Measurements from ENCODE around the gene BLNK.
"Not testable (repeated sequence)": the region's sequence is repeated elsewhere in the genome, so short reads cannot be mapped to it uniquely, and the experiment has no call there.

BLNK gene

GRCh38 chr10:96271016-96271815 lies at the start of gene BLNK:
BLNK (minus strand) TSS chr10:96271569; CDS start chr10:96271398, 171 bp downstream.
- DNase-seq = no peak

DNA sequence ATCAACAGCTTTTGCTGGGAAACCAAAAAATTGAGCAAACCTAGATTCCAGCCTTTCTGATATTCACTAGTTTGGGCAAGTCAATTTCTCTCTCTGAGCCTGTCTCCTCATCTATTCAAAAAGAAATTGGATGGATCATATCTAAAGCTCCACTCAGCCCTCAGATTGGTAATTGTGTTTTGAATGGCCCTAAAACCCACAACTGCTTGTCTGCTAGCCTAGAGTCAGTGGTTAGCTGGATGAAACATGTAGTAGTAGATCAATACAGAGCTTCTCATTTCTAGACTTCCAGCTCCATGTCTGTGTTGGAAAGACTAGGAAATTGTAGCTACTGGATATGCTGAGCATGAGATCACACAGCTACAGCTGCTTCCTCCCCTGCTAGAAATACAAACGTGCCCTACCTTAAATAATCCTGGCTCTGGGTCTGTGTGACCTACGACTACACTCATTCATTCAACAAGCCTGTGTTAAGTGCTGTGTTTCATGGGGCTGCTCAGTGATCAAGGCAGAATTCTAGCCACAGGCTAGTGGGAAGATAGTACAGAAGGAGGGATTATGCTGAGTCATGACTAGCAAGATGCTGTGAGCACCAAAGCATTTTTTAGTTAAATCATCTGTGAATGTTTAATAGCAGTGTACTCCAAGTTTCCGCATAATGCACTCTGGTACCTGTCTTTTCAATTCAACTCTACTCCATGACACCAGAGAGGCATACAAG lies 48.5 kb upstream of the BLNK start:
- no peak for DNase-seq

DNA sequence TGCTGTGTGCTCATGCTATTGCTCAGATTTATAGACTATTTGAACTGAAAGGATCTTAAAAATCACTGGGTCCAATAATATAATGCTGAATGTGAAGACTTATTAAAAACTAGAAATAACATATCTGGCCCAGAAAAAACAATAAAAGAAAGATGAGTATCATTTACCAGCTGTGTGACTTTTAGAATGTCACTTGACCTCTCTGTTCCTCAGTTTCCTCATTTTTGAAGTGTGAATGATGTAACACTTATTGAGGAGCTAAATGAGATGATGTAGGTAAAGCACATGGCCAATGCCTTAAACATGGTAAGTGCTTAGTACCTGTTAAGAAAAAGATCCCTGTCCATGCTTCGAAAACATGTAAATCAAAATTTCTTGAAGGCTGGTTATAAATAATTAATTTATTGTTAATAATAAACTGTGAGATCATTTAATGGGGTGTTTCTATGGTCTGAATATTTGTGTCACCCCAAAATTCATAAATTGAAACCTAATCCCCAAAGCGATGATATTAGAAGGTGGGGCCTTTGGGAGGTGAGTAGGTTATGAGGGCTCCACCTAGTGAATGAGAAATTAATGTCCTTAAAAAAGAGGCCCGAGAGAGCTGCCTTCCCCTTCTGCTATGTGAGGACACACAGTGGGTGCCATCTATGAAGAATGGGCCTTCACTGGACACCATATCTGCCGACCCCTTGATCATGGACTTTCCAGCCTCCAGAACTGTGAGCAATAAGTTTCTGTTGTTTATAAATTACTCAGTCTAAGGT lies 45.9 kb upstream of the BLNK start:
- no peak for DNase-seq

- DNase-seq = no peak
Measured at GRCh38 chr10:96313344-96313743, 42.0 kb upstream of the BLNK start.

DNA sequence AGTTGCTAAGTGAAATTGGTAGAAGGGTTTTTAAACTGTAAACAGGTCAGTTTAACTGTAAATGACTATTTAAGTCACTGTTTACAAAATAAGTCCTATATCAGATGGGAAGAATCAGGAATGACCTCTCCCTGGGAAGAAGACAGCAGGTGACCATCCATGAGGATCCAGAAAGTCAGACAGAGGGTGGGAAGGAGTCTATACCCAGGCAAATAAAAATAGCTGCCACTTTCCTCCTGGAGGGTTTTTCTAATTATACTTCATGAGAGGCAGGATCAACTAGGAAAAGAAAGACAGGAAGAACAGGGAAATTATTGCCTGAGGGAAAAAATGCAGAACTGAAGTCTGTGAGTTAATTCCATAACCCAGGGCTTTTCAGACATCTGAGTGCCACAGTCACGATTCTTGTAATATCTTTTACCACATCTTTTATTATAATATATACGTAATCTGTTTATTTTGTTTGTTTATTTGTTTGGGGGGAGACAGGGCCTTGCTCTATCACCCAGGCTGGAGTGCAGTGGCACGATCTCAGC lies 39.9 kb upstream of the BLNK start:
- DNase-seq = no peak

DNA sequence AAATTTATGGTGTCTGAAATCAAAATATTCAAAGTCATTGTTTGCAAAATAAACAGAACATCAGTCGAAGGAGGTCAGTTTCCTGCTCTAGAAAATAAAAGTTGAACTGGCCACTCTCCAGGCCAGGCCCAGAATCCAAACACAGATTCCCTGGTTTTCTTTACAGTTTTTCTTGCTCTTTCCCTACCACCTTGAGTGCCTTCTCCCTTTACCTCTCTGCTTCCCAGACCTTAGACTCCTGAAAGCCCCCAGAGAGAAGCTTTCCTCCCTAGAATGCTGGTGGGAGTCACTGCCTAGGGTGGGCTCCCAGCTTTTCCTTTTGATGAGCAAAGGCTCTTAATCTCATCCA lies 38.9 kb upstream of the BLNK start:
- DNase-seq = no peak

GRCh38 chr10:96309628-96310320 lies 38.4 kb upstream of the BLNK start:
- DNase-seq = no peak

- not testable (repeated sequence) for DNase-seq
Measured at GRCh38 chr10:96308854-96309253, 37.5 kb upstream of the BLNK start.

DNA sequence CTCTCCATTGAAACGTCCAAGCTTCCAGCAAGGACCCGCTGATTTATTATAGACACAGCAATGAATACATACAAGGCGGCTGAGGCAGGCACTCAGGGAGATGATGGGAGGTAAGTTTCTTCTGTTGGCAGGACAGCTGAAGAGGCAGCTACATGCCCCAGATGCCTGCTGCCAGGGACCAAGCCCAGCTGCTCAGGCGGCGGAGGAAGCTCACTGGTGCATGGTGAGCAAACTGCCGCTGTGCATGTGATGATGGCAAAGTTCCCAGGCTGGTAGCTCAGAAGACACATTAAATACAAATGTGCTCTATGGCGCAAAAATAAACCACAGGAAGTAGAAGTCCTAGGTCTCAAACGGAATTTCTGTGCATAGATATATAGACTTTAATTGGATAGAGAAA lies 35.1 kb upstream of the BLNK start:
- DNase-seq = no peak

- no peak for DNase-seq
Measured at GRCh38 chr10:96305019-96305418, 33.6 kb upstream of the BLNK start.

GRCh38 chr10:96304230-96304629 lies 32.9 kb upstream of the BLNK start, which contains the start of gene DNTT:
DNTT (plus strand) TSS chr10:96304434; CDS start chr10:96304498, 64 bp downstream.
- no peak for DNase-seq

DNA sequence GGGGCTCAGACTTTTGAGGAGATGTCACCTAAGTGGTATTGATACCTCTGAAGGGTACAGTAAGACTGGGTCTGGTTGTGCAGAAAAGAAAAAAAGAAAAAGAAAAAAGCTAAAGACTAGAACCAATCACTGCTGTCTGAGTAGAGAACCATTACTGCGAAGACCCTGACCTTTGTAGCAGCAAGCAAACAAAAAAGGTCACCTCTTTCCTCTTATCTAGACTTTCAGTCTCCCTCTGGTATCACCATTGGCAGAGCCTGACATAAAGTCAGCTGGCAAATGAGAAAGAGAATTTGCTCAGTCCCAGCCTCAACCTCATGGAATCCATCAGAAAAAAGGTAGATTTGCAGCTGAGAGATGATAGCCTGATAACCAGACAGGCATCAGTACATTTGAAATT lies 30.2 kb upstream of the BLNK start:
- DNase-seq = no peak

DNA sequence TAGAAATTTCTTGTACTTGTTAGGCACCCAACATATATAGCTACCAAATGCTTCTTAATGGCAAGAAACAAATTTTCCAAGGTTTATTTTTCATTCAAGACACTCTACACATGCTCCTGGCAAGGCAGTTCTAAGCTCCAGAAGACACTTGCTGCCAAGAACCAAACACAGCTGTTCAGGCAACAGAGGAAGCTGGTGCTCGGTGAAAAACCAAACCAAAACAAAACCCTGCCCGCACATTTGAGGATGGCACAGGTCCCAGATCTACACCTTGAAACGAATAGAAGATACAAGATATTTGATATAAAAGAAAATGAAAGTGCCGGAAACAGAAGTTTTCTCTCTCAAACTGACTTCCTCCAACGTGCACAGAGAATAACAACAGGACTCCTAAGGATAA lies 28.0 kb upstream of the BLNK start:
- DNase-seq = peak; percentile 6

DNA sequence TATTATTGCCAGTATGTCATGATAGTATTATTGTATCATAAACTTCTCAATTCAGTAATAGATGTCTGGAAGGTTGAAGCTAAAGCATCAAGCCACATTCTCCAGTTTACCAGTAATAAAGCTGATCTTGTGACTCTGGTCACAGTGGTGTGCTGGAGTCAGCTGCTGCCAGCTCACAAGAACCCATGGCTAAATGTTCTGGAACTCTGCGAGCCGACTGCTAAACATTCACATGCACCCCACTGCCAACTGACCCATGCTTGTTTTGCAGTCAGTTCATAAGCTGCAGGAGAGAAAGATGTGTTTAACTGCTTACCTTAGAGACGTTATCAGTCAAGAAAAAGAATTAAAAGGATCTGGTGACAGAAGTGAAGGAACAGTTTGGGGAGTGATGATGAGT lies 27.0 kb upstream of the BLNK start:
- DNase-seq = no peak

DNA sequence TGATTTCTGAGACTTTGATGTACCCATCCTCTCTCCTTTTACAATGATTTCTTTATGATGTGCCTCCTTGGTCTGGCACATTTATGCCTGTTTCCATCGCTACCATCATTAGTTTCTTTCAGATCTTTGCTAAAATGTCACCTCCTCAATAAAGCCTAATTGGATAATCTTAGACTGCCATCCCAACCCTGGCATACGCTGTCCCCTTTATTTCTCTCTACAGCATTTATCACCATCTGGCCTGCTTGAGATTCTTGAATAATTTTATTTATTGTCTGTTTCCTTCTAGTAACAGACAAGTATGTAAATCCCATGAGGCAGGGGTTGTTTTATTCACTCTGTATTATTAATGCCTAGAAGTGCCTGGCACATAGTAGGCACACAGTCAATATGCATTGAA lies 26.1 kb upstream of the BLNK start:
- DNase-seq = no peak

DNA sequence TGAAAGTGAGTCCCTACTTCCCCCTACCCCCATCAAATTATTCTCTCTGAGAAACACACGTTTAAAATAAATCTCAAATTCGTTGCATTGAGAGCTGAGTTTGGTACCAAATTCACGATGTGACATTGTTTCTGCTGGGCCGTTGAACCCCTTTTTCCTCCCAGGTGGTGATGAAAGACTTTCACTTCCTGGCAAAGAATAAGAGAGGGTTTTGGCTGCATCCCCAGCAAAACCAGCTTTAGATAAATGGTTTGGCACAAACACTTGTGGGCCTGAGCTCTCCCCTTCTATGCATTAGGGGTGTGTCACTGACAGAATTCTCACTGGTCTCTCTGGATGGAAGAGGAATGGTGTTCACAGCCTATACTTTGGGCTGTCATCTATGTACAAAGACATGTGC lies 24.1 kb upstream of the BLNK start:
- no peak for DNase-seq

GRCh38 chr10:96292971-96293920 lies 21.9 kb upstream of the BLNK start:
- DNase-seq = peak; percentile 14

DNA sequence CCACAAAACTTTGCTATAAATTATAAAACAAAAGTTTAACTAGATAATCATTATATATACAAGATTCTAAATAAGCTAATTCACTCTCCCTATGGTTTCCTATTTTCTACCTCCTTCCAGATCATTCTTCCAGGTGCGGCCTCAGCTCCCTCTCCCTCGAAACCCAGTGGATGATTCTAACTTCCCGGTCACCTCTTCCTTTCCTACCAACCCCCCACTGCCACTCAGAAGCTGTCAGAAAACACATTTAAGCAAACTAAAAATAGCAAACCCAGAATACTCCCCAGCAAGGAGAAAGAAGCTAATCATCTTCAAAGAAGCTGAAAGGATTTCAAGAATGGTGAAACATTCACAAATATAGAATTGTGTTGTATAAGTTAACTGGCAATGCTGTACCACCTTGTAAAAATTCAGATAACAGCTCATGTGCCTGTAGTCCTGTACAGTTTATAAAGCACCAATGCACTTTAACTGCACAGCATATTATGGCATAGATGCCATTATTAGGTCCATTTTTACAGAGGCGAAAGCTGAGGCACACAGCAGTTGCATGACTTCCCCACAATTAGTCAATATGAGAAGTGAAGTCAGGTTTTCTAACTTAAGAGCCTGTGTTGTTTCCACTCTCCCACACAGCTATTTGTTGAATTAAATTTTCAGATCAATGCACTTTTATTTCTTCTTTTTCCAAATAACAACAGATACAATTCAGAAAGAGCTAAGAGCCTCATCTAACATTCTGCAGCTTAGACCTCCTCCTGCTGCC lies 19.2 kb upstream of the BLNK start:
- no peak for DNase-seq

GRCh38 chr10:96289218-96289910 lies 18.0 kb upstream of the BLNK start:
- DNase-seq = no peak

GRCh38 chr10:96288151-96288621 lies 16.8 kb upstream of the BLNK start:
- DNase-seq = no peak

Data from CD4-positive, alpha-beta T cell treated with Interleukin-12 subunit alpha and Interleukin-12 subunit beta, for 1 hour (primary cell).